GM18502 (cell line): ENCODE results near the gene GLB1L.
A peak's percentile ranks its signal among the peaks of the same experiment; 100 is the strongest.
"Not testable (repeated sequence)": the region's sequence is repeated elsewhere in the genome, so short reads cannot be mapped to it uniquely, and the experiment has no call there.

Experiments
- ATAC-seq: cut with Tn5 transposase; IDR thresholded peaks from one replicate; pipeline ENCODE4 v1.9.1; 2021; ENCODE audit warnings: mild to moderate bottlenecking; ENCODE audit not compliant: unreplicated experiment, poor library complexity

Gene GLB1L

DNA sequence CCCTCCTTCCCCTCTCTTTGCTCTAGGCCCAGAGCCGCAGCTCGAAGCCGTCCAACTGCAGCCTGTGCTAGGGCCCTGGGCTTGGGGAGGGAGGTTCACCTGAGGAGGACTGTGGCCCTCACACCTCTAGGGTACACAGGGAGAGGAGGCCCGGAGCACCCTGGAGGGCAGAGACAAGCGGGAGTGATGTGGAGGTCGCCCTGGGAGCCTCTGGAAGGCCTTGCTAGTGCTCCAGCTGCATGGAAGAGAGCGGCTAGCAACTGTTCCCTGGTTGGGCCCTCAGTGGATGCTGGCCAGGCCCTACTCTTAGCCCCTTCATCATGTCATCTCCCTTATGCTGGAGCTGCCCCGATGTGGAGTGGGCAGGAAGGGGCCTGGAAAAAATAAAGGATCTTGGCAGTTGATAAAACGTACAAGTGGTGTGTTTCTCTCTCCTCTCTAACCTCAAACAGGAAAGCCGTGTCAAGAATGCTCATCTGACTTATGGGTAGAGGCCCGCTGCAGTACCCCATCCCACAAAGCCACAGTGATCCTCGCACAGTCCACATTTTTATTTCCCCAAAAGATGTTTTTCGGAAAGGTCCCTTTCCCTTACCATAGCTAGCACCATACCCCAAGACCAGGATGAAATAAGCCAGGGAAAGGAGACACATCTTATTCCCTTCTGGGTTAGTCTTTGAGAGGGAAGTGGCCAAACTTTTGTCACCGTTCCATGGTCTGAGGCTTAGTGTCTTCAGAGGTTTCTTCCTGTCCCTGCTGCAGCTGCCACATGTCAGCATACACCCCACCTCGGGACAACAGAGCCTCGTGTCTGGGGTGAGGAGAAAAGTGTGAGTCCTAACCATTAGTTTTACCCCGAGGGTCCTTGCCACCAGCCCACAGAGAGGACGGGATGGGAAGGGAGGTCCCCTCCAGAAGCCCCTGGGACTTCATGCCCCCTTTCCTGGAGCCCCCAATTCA is 35.7 kb downstream of the GLB1L start:
- no peak for ATAC-seq

DNA sequence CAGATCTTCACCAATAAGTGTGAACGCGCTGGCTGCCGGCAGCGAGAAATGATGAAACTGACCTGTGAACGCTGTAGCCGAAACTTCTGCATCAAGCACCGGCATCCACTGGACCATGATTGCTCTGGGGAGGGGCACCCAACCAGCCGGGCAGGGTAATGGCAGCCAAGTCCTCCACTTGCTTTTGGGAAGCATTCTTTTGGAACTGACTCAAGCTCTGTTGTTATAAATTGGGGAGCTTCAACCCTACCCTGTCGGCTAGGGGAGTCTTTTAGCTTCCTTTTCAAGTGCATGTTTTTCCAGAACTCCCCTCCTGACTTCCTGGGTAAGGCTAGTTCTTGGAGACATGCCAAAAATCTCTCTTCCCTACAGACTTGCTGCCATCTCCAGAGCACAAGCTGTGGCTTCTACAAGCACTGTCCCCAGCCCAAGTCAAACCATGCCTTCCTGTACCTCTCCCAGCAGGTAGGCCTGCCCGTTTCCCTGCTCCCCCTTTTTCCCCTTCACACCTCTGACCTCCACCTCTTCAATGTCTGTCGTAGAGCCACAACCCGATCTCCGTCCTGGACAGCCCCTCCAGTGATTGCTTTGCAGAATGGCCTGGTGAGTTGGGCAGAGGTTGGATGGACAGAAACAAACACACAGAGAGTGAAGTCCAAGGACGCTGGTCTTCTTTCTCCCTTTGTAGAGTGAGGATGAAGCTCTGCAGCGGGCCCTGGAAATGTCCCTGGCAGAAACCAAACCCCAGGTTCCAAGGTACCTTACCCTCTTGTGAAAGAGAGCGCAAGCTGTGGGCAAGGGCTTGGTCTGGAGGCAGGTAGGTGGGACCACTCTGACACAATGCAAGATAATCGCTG is 37.1 kb downstream of the GLB1L start:
- no peak for ATAC-seq

DNA sequence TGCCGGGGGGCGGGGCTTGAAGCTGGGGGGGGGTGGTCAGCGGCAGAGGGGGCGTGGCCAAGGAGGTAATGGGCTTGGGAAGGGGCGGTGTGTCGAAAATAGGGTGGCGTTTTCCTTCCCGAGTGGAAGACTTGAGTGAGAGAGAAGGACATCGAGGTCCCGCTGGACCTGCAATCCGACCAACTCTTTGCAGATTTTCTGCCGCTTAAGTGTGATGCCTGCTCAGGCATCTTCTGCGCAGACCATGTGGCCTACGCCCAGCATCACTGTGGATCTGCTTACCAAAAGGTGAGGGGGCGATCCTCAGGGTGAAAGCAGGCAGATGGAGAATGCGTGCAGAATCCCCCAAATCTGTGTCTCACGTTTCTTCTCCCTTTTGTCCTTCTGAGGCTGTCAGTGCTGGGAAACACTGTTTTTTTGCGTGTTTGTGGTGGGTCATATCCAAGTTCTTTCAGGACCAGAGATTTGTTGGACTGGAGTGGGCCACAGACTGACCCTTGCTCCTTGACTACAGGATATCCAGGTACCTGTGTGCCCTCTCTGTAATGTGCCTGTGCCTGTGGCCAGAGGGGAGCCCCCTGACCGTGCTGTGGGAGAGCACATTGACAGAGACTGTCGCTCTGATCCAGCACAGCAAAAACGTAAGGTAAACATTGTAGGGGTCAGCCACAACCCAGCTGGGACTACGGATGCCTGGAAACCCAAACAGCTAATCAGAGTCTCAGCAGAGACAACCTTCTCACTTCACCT is 37.9 kb downstream of the GLB1L start:
- peak; percentile 1 for ATAC-seq

DNA sequence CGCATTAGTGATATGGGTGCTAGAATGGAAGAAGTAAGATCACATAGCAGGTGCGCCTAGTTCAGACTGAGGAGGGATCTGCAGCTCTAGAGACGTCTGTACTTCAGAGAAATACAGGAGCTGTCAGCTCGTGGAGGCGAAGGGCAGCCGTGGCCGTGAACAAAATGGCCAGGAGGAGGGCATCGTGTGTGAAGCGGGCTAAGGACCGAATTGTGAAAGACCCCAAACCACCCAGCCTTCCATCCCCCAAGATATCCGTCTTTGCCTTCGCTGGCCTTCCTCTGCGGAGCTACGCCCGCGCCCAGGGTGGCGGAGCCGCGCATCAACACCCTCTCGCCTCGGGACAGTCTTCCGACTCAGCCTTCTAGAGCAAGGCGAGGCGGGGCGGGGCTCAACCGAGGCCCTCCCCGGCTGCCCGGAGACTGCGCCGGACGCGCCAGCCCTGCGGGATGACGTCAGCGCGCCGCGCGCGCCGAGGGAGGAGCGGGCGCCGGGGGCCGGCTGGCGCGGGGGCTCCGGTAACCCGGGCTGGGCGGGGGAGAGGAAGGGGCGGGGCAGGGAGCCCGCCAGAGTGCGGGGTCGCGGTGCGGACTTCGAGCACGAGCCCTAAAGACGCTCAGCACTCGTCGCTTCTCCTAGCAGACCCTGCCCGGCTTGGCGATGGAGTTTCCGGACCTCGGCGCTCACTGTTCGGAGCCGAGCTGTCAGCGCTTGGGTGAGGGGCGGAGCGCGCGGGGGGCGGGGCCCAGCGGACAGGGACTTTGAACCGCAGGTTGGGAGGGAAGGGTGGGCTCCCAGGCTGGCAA is 38.7 kb downstream of the GLB1L start, which contains the start of gene ZFAND2B:
Gene ZFAND2B, plus strand, starts transcription at position 455 of the 806 bp plus-strand sequence. Its CDS starts 206 bp downstream, at position 661.
- peak; percentile 96 for ATAC-seq

- no peak for ATAC-seq
Observed at GRCh38 chr2:219205981-219206327, 39.3 kb downstream of the GLB1L start.

DNA sequence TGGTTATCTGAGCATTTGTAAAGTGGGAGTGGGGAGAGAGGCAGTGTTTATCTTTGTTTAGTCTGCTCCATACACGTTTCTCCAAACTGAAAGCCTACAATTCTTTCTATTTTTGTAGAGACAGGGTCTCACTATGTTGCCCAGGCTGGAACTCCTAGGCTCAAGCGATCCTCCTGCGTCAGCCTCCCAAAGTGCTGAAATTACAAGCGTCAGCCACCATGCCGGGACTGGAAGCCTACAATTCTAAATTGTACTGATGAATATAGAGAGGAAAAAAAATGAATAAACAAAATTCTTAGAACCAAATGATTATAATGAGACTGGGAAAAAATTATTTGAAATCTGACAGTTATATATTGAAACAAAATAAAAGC is 40.1 kb downstream of the GLB1L start:
- ATAC-seq: no peak

DNA sequence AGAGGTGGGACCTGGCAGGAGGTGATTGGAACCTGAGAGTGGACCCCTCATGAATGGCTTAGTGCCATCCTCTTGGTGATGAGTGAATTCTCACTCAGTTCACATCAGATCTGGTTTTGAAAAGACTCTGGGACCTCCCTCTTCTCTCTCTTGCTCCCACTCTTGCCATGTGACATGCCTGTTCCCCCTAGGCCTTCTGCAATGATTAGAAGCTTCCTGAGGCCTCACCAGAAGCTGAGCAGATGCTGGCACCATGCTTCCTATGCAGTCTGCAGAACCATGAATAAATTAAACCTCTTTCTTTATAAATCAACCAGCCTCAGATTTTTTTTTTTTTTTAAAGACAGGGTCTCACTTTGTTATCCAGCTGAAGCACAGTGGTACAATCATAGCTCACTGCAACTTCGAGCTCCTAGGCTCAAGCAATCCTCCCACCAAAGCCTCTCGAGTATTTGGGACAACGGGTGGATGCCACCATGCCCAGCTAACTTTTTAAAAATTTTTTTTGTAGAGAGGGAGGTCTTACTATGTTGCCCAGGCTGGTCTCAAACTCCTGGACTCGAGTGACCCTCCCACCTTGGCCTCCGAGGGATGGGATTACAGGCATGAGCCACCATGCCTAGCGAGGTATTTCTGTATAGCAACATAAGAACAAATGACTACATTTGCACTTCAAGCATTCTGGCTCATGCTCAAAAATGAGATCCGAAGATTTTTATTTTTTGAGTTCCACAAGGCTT is 40.6 kb downstream of the GLB1L start:
- no peak for ATAC-seq

GRCh38 chr2:219201331-219201730 is 43.9 kb downstream of the GLB1L start:
- not testable (repeated sequence) for ATAC-seq

GRCh38 chr2:219200502-219201326 is 44.5 kb downstream of the GLB1L start:
- not testable (repeated sequence) for ATAC-seq

DNA sequence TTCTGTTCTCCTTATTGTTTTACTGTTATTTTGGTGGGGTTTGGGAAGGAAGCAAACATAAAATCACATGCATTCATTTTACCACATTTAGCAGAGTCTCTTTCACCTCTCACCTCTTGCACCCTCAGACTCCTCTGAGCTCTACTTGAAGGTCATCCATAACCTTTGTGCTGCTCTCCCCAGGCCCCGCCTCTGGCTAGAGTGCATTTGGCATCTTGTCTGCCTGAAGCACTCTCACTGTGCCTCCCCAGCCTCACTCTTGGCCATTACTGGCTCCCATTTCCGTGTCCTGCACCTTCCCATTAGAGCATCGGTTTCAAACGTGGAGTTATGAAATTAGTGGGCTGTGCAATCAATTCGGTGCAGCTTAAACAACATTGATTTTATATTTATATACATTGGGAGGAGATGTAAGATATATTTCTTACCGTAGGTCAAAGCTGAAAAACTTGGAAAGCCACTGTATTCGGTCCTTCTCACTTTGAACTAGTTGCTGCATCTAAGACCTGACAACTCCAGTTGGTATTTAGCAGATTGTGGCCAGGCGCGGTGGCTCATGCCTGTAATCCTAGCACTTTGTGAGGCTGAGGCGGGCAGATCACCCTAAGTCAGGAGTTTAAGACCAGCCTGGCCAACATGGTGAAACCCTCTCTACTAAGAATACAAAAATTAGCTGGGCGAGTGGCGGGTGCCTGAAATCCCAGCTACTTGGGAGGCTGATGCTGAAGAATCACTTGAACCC is 45.6 kb downstream of the GLB1L start:
- no peak for ATAC-seq

- ATAC-seq: no peak
Observed at GRCh38 chr2:219198974-219199373, 46.3 kb downstream of the GLB1L start.

DNA sequence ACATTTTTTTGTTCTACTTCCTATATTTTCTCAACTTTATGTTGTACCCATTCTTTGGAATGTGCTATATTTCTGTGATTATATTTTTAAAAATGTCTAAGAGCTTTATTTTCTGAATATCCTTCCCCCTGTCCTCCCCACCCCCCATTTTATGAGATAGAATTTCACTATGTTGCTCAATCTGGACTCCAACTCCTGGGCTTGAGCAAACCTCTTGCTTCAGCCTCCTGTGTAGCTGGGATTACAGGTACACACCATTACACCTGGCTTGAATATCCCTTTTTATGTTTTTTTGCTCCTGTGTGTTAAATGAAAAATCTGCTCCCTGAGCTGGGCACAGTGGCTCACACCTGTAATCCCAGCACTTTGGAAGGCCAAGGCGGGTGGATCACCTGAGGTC is 47.9 kb downstream of the GLB1L start:
- ATAC-seq: no peak

DNA sequence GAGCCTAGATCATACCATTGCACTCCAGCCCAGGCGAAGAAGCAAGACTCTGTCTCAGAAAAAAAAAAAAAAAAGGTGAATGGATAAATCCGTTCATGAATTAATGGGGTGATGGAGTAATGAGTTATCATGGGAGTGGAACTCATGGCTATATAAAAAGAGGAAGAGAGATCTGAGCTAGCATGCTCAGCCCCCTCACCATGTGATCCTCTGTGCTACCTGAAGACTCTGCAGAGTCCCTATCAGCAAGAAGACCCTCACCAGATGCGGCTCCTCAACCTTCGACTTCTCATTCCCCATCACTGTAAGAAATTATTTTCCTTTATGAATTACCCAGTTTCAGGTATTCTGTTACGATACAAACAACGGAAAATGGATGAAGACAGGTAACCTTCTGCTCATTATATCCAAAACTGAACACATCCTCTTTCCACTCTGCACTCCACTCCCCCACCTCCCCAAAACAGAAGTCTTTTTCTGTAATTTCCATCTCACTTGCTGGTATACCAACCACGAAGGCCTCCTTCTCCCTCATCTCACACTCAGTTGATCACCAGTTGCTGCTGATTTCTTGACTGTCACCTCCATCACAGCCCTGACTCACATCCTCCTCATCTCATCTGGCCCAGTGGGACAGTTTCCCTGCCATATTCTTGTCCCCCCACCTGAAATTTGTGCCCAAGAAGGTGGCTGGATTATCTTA is 58.3 kb downstream of the GLB1L start:
- ATAC-seq: no peak
